ENCODE data around the gene METTL25. TPM values are rescaled to one million over a fixed set of nuclear protein-coding genes. Genes with fewer than 3 reads are reported as not detected.
A peak's percentile ranks its signal among the peaks of the same experiment; 100 is the strongest.

METTL25 gene
- total and polyA plus RNA-seq, 2 donors from 2014 or later = 10.8 to 19.3 TPM

- TF ChIP-seq CTCF (IDR thresholded peaks at IDR 0.05; ENCODE audit: borderline replicate concordance, extremely low read depth, insufficient read depth) = no peak
- DNase-seq (no peak), FAIRE-seq (no peak)
- Histone ChIP-seq H3K27me3 (ENCODE audit: control insufficient read depth, insufficient read depth, low read length) (no peaks in the 10 kb centered on the region), H3K9me3 (ENCODE audit: control insufficient read depth in 2 of 3, insufficient read depth in 1 of 3, low read length in 3 of 3) (no peaks in the 10 kb centered on the region), H3K4me3 (ENCODE audit: low read length in 3 of 3) (no peak overlapping the region), H3K4me1 (ENCODE audit: control insufficient read depth in 2 of 3, insufficient read depth in 2 of 3, low read depth in 1 of 3, low read length in 3 of 3) (no peaks in the 10 kb centered on the region), H3K27ac (ENCODE audit: low read depth in 2 of 2, low read length in 2 of 2) (no peak overlapping the region), H3K36me3 (ENCODE audit: control insufficient read depth in 2 of 3, insufficient read depth in 3 of 3, low read length in 3 of 3) (no peaks in the 10 kb centered on the region), H3K9ac (ENCODE audit: low read length in 3 of 3) (no peak overlapping the region)
- intact Hi-C loops (cut with DNase I) = no loop called here
These were observed 20.7 kb downstream of the METTL25 start for GRCh38 chr12:82378997-82379396.

GRCh38 chr12:82383930-82384552 lies 25.7 kb downstream of the METTL25 start:
- Histone ChIP-seq H3K9ac (ENCODE audit: low read length in 3 of 3) (no peak overlapping the region), H3K27ac (ENCODE audit: low read depth in 2 of 2, low read length in 2 of 2) (no peak overlapping the region), H3K27me3 (ENCODE audit: control insufficient read depth, insufficient read depth, low read length) (no peaks in the 10 kb centered on the region), H3K9me3 (ENCODE audit: control insufficient read depth in 2 of 3, insufficient read depth in 1 of 3, low read length in 3 of 3) (no peaks in the 10 kb centered on the region), H3K36me3 (ENCODE audit: control insufficient read depth in 2 of 3, insufficient read depth in 3 of 3, low read length in 3 of 3) (peaks cover 0 to 4% (median 2%) of the 10 kb centered on the region in 3 donors), H3K4me3 (ENCODE audit: low read length in 3 of 3) (no peak overlapping the region), H3K4me1 (ENCODE audit: control insufficient read depth in 2 of 3, insufficient read depth in 2 of 3, low read depth in 1 of 3, low read length in 3 of 3) (no peaks in the 10 kb centered on the region)
- peak in 2 of 5 donors; percentile 23 to 43 for DNase-seq
- peak; percentile 14 for TF ChIP-seq CTCF (IDR thresholded peaks at IDR 0.05; ENCODE audit: borderline replicate concordance, extremely low read depth, insufficient read depth)
- intact Hi-C loops (cut with DNase I) = no loop called here
- FAIRE-seq = no peak

GRCh38 chr12:82398879-82399278 lies 40.5 kb downstream of the METTL25 start:
- intact Hi-C loops (cut with DNase I) = no loop called here
- no peak for FAIRE-seq
- no peaks in the 10 kb centered on the region for H3K27me3 ChIP-seq (ENCODE audit: control insufficient read depth, insufficient read depth, low read length)
- no peak for DNase-seq
- H3K9me3 ChIP-seq (ENCODE audit: control insufficient read depth in 2 of 3, insufficient read depth in 1 of 3, low read length in 3 of 3) = no peaks in the 10 kb centered on the region
- no peak overlapping the region for H3K9ac ChIP-seq (ENCODE audit: low read length in 3 of 3)
- no peak overlapping the region for H3K27ac ChIP-seq (ENCODE audit: low read depth in 2 of 2, low read length in 2 of 2)
- no peaks in the 10 kb centered on the region for H3K4me1 ChIP-seq (ENCODE audit: control insufficient read depth in 2 of 3, insufficient read depth in 2 of 3, low read depth in 1 of 3, low read length in 3 of 3)
- no peaks in the 10 kb centered on the region for H3K36me3 ChIP-seq (ENCODE audit: control insufficient read depth in 2 of 3, insufficient read depth in 3 of 3, low read length in 3 of 3)
- no peak overlapping the region for H3K4me3 ChIP-seq (ENCODE audit: low read length in 3 of 3)
- no peak for TF ChIP-seq CTCF (IDR thresholded peaks at IDR 0.05; ENCODE audit: borderline replicate concordance, extremely low read depth, insufficient read depth)

GRCh38 chr12:82400819-82401218 lies 42.5 kb downstream of the METTL25 start:
- no peak overlapping the region for H3K9ac ChIP-seq (ENCODE audit: low read length in 3 of 3)
- no peaks in the 10 kb centered on the region for H3K9me3 ChIP-seq (ENCODE audit: control insufficient read depth in 2 of 3, insufficient read depth in 1 of 3, low read length in 3 of 3)
- no peak for TF ChIP-seq CTCF (IDR thresholded peaks at IDR 0.05; ENCODE audit: borderline replicate concordance, extremely low read depth, insufficient read depth)
- FAIRE-seq = no peak
- DNase-seq = peak in 1 of 5 donors; percentile 2
- no peaks in the 10 kb centered on the region for H3K36me3 ChIP-seq (ENCODE audit: control insufficient read depth in 2 of 3, insufficient read depth in 3 of 3, low read length in 3 of 3)
- no peaks in the 10 kb centered on the region for H3K4me1 ChIP-seq (ENCODE audit: control insufficient read depth in 2 of 3, insufficient read depth in 2 of 3, low read depth in 1 of 3, low read length in 3 of 3)
- no peak overlapping the region for H3K27ac ChIP-seq (ENCODE audit: low read depth in 2 of 2, low read length in 2 of 2)
- H3K27me3 ChIP-seq (ENCODE audit: control insufficient read depth, insufficient read depth, low read length) = no peaks in the 10 kb centered on the region
- intact Hi-C loops (cut with DNase I) = no loop called here
- H3K4me3 ChIP-seq (ENCODE audit: low read length in 3 of 3) = no peak overlapping the region

Data from kidney (tissue), 14 donors.